Activated CD4-positive, alpha-beta T cell treated with anti-CD3 and anti-CD28 coated beads for 1 hour (primary cell): ENCODE results near the gene FMN1.

ENCODE experiments used
- DNase-seq: peaks from one replicate; pipeline ENCODE4 v3.0.0-alpha.2; 2020

The FMN1 gene

GRCh38 chr15:33200903-33201302 lies 6.4 kb upstream of the FMN1 start:
- DNase-seq, result no peak

DNA sequence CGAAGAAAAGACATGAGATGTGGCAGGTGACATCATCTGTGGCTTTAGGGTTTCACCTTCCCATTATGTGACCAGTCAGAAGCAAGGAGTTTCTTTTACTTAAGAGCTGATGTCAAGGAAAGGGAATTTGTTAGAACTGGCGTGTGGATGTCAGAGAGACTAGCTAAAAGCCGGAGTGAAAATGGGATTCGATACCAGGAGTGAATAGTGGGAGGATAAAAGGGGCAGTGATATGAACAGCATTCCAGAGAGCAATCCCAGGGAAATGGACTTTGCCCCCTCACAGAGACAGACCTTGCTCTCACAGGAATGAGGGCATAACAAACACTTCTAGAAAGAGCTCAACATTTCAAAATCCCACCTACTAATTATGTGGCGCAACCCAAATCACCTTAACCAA lies 5.9 kb upstream of the FMN1 start:
- no peak for DNase-seq

GRCh38 chr15:33198541-33198940 lies 4.0 kb upstream of the FMN1 start:
- no peak for DNase-seq

GRCh38 chr15:33197636-33198035 lies 3.1 kb upstream of the FMN1 start:
- no peak for DNase-seq

- DNase-seq, result no peak
Observed at GRCh38 chr15:33194237-33194636, 277 bp downstream of the FMN1 start.

- no peak for DNase-seq
Observed at GRCh38 chr15:33191591-33191990, 2.9 kb downstream of the FMN1 start.

GRCh38 chr15:33190539-33190938 lies 4.0 kb downstream of the FMN1 start:
- DNase-seq, result no peak

- no peak for DNase-seq
Observed at GRCh38 chr15:33188641-33189257, 5.8 kb downstream of the FMN1 start.

- DNase-seq, result no peak
Observed at GRCh38 chr15:33188159-33188558, 6.4 kb downstream of the FMN1 start.

GRCh38 chr15:33183334-33183733 lies 11.2 kb downstream of the FMN1 start:
- DNase-seq, result no peak

- no peak for DNase-seq
Observed at GRCh38 chr15:33182926-33183325, 11.6 kb downstream of the FMN1 start.

GRCh38 chr15:33182278-33182905 lies 12.1 kb downstream of the FMN1 start:
- DNase-seq, result no peak

DNA sequence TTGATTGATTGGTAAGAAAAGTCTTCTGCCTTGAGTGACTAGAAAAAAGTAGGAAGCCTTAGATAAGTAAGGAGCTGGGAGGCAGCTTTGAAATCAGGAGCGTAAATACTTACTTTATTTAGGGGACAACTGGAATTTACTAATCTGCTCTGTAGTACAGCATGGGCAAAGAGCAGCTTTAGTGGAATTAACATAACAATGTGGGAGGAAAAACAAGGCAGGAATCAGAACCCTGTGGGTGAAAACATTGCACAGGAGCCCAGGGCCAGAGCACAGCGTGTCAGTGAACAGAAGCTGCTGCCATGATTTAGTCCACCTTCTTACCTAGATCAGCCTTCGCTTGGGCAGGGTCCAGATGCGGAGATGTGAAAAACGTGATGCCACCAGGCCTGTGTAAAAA lies 14.6 kb downstream of the FMN1 start:
- DNase-seq, result no peak

DNA sequence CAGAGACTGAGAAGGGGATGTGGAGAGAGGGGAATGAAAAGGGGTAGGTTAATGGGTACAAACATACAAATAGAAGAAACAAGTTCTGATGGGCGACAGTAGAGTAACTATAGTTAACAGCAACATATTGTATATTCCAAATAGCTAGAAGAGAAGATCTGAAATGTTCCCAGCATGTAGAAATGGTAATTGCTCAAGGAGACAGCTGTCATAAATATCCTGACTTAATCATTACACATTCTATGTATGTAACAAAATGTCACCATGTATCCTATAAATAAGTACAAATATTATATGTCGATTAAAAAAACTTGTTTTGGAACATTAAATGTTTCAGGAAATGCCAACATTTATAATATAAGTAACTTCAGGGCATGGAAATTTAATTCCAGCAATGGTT lies 23.3 kb downstream of the FMN1 start:
- DNase-seq, result no peak

DNA sequence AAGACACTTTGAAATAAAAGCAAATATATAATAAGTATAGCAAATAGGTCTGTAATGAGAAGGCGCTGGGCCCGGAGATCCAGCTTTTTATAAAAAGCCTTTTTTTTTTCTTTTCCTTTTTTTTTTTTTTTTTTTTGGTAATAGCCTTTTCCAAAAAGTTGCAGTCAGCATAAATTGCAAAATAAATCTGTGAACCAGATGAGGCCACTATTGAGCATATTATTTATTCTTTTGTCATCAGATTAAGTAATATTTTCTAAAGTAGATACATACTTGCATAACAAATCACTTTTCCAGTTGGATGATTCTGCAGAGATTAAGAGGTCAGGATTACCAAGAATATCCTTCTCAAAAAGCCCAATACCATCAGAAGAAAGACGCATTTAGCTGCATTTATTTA lies 24.9 kb downstream of the FMN1 start:
- no peak for DNase-seq

DNA sequence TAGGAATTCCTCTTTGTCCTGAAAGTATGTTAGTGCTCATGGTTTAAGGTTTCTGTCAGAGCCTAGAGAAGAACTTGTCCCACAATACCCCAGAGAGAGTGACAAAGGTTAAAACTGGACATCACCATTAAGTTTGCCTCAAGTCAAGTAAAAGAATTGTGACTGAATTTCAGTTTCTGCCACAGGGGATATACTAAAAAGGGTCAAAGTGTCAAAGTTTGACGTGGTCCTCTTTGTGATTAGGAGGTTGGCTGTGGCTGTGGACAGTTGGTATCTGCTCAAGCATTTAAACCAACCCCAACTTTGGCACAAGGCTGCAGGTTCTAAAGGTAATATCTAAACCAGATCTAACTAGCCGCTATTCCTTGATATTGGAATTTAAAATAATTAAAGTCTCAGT lies 26.1 kb downstream of the FMN1 start:
- DNase-seq, result no peak

- no peak for DNase-seq
Observed at GRCh38 chr15:33163816-33164215, 30.7 kb downstream of the FMN1 start.

GRCh38 chr15:33161209-33161608 lies 33.3 kb downstream of the FMN1 start:
- DNase-seq, result no peak

- no peak for DNase-seq
Observed at GRCh38 chr15:33160581-33161165, 33.8 kb downstream of the FMN1 start.

- DNase-seq, result no peak
Observed at GRCh38 chr15:33159726-33160453, 34.6 kb downstream of the FMN1 start.

GRCh38 chr15:33158366-33158765 lies 36.1 kb downstream of the FMN1 start:
- no peak for DNase-seq

DNA sequence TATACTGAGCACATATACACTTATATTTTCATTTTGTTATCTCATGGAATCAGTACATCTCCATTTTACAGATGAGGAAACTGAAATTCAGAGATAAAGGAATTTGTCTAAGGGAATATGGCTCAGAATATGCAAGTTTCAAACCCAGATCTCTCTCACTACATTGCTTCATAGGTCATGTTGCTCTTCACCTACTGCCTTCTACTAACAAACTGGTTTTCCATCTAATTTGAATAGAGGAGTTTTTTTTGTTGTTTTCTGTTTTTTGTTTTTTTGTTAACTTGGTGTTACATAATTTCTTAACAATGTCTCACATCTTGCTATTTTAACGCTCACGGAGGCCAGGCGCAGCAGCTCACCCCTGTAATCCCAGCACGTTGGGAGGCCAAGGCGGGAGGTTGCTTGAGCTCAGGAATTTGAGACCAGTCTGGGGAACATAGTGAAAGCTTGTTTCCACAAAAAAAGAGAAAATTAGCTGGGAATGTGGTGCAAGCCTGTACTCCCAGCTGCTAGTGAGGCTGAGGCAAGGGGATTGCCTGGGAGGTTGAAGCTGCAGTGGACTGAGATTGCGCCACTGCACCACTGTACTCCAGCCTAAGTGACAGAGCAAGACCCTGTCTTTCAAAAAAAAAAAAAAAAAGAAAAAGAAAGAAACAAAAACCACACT lies 37.0 kb downstream of the FMN1 start:
- no peak for DNase-seq

DNA sequence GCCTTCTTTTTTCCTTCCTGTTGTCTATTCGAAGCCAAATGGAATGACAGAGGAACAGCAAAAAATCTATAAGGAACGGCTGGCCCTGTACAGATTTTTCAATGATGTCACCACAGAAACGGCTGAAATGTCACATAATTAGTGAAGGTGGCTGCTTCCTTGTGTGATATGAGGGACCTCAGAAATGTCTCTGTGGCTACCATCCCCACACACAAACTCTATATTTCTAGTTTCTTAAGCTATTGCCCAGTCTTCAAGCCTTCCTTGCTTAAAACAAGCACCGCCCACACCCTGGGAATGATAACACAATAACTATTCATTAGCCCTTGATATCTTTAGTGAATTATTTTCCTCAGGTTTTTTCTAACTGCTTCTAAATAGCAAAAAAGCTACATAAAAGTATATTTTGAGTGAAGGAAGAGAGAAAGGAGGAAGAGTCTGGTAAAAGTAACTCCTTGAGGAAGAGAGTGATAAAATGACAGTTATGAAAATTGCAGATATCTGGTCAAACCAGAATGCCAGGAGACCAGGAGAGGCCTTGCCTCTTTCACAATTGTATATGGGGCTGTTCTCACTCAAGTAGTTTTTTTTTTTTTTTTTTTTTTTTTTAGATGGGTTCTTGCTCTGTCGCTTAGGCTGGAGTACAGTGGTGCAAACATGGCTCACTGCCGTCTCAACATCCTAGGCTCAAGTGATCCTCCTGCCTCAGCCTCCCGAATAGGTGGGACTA lies 38.7 kb downstream of the FMN1 start:
- DNase-seq, result no peak
